Smooth muscle cell (in vitro differentiated cells): ENCODE data around the gene TRDMT1. TPM values are rescaled to one million over a fixed set of nuclear protein-coding genes. Genes with fewer than 3 reads are reported as not detected.

Experiments
- DNase-seq: peaks from one replicate; lab custom pipeline; 2025; ENCODE audit not compliant: unreplicated experiment; lab: John Stamatoyannopoulos, UW
- H2AFZ ChIP-seq: fragments of 200-600 bp; sonication (generic); 2 replicates; pipeline ENCODE4 v1.6.0; 2016; ENCODE audit warnings: antibody characterized with exemption, low read depth, mild to moderate bottlenecking
- H3F3A ChIP-seq: fragments of 200-600 bp; sonication (generic); 2 replicates; pipeline ENCODE4 v1.6.0; 2017; ENCODE audit warnings: antibody characterized with exemption, low read depth
- H3K27ac ChIP-seq: fragments of 200-600 bp; sonication (generic); 2 replicates; pipeline ENCODE4 v1.5.1; 2016; ENCODE audit warnings: low read depth, mild to moderate bottlenecking
- H3K27me3 ChIP-seq: fragments of 200-600 bp; sonication (generic); 2 replicates; pipeline ENCODE4 v1.6.1; 2016; ENCODE audit warnings: low read depth, mild to moderate bottlenecking
- H3K36me3 ChIP-seq: fragments of 200-600 bp; sonication (generic); 2 replicates; pipeline ENCODE4 v1.5.1; 2016; ENCODE audit warnings: low read depth
- H3K4me1 ChIP-seq: fragments of 200-600 bp; sonication (generic); 2 replicates; pipeline ENCODE4 v1.5.1; 2016; ENCODE audit warnings: low read depth
- H3K4me2 ChIP-seq: fragments of 200-600 bp; sonication (generic); 2 replicates; pipeline ENCODE4 v1.6.0; 2016; ENCODE audit warnings: mild to moderate bottlenecking
- H3K4me3 ChIP-seq: fragments of 200-600 bp; sonication (generic); 2 replicates; pipeline ENCODE4 v1.5.1; 2016; ENCODE audit warnings: mild to moderate bottlenecking
- H3K79me2 ChIP-seq: fragments of 200-600 bp; sonication (generic); 2 replicates; pipeline ENCODE4 v1.6.0; 2016; ENCODE audit warnings: low read depth, mild to moderate bottlenecking
- H3K9ac ChIP-seq: fragments of 200-600 bp; sonication (generic); 2 replicates; pipeline ENCODE4 v1.6.0; 2016; ENCODE audit warnings: low read depth
- H3K9me3 ChIP-seq: fragments of 200-600 bp; sonication (generic); replicated peaks from 2 replicates; pipeline ENCODE4 v1.5.1; 2016; ENCODE audit warnings: low read depth
- H4K20me1 ChIP-seq: fragments of 200-600 bp; sonication (generic); 2 replicates; pipeline ENCODE4 v1.6.0; 2016; ENCODE audit warnings: low read depth
- CTCF ChIP-seq: fragments of 200-600 bp; sonication (generic); IDR thresholded peaks from 2 replicates; pipeline ENCODE4 v1.5.1; 2017; ENCODE audit warnings: borderline replicate concordance, mild to moderate bottlenecking, antibody characterized with exemption; ENCODE audit not compliant: insufficient read depth, poor library complexity, severe bottlenecking
- WGBS: methylation state at CpG from one replicate; pipeline ENCODE4 v1.1.7; 2016; ENCODE audit warnings: low lambda C conversion rate; 5-methylcytosine and 5-hydroxymethylcytosine counted together
- polyA plus RNA-seq: library from polyadenylated mRNA; unstranded; fragments of >200 nt; fragmentation: Nextera tagmentation; extraction: Ambion mirVana; gene quantifications from 2 replicates; pipeline ENCODE4 v1.2.1, GENCODE V29; 2016
- total RNA-seq: library from RNA; depleted of rRNA; stranded (reverse); fragments of >200 nt; gene quantifications from 2 replicates; pipeline ENCODE4 v1.2.3, GENCODE V29; 2014

The TRDMT1 gene
- total and polyA plus RNA-seq, 2 experiments from 2014 or later = 2.5 to 7.3 TPM

- Histone ChIP-seq H2AFZ (no peak overlapping the region), H3K4me2 (no peak overlapping the region), H3K27ac (no peak overlapping the region), H3K27me3 (no peaks in the 10 kb centered on the region), H3K9me3 (no peaks in the 10 kb centered on the region), H4K20me1 (no peaks in the 10 kb centered on the region), H3K4me1 (peaks cover 4% of the 10 kb centered on the region), H3K79me2 (no peaks in the 10 kb centered on the region), H3K36me3 (no peaks in the 10 kb centered on the region), H3K4me3 (no peak overlapping the region), H3K9ac (no peak overlapping the region), H3F3A (no peaks in the 10 kb centered on the region)
- 94% methylated on average over 1 of the region's 1 CpG for WGBS
- DNase-seq = no peak
- no peak for TF ChIP-seq CTCF
These were observed 49.8 kb downstream of the TRDMT1 start for GRCh38 chr10:17151716-17152115.

GRCh38 chr10:17147884-17148489 lies 53.5 kb downstream of the TRDMT1 start:
- H3K4me1 ChIP-seq = peaks cover 4% of the 10 kb centered on the region
- no peaks in the 10 kb centered on the region for H4K20me1 ChIP-seq
- H3K9ac ChIP-seq = no peak overlapping the region
- TF ChIP-seq CTCF = no peak
- DNase-seq = no peak
- no peaks in the 10 kb centered on the region for H3K27me3 ChIP-seq
- no peaks in the 10 kb centered on the region for H3K36me3 ChIP-seq
- 61% methylated on average over 5 of the region's 5 CpGs for WGBS
- no peaks in the 10 kb centered on the region for H3K79me2 ChIP-seq
- peak overlapping the region; percentile 60 for H3K4me2 ChIP-seq
- H3K9me3 ChIP-seq = no peaks in the 10 kb centered on the region
- peak overlapping the region; percentile 80 for H2AFZ ChIP-seq
- peak overlapping the region; percentile 15 for H3K4me3 ChIP-seq
- peak overlapping the region; percentile 32 for H3K27ac ChIP-seq
- H3F3A ChIP-seq = no peaks in the 10 kb centered on the region

GRCh38 chr10:17146892-17147291 lies 54.6 kb downstream of the TRDMT1 start:
- no peaks in the 10 kb centered on the region for H3K36me3 ChIP-seq
- no peak overlapping the region for H3K27ac ChIP-seq
- H3F3A ChIP-seq = no peaks in the 10 kb centered on the region
- no peaks in the 10 kb centered on the region for H3K9me3 ChIP-seq
- 84% methylated on average over 3 of the region's 3 CpGs for WGBS
- no peak overlapping the region for H3K4me3 ChIP-seq
- H3K79me2 ChIP-seq = no peaks in the 10 kb centered on the region
- no peaks in the 10 kb centered on the region for H3K27me3 ChIP-seq
- no peak for TF ChIP-seq CTCF
- no peak overlapping the region for H2AFZ ChIP-seq
- DNase-seq = no peak
- no peak overlapping the region for H3K9ac ChIP-seq
- no peaks in the 10 kb centered on the region for H4K20me1 ChIP-seq
- H3K4me2 ChIP-seq = no peak overlapping the region
- H3K4me1 ChIP-seq = peaks cover 4% of the 10 kb centered on the region

GRCh38 chr10:17145239-17145638 lies 56.2 kb downstream of the TRDMT1 start:
- H3K79me2 ChIP-seq = no peaks in the 10 kb centered on the region
- peaks cover 4% of the 10 kb centered on the region for H3K4me1 ChIP-seq
- TF ChIP-seq CTCF = no peak
- H3K4me2 ChIP-seq = no peak overlapping the region
- no peaks in the 10 kb centered on the region for H3K36me3 ChIP-seq
- H3K9me3 ChIP-seq = no peaks in the 10 kb centered on the region
- H3K9ac ChIP-seq = no peak overlapping the region
- H3K27me3 ChIP-seq = no peaks in the 10 kb centered on the region
- 97% methylated on average over 1 of the region's 1 CpG for WGBS
- no peak overlapping the region for H3K27ac ChIP-seq
- no peak overlapping the region for H2AFZ ChIP-seq
- H3K4me3 ChIP-seq = no peak overlapping the region
- no peak for DNase-seq
- no peaks in the 10 kb centered on the region for H3F3A ChIP-seq
- no peaks in the 10 kb centered on the region for H4K20me1 ChIP-seq
